SK-N-SH treated with all-trans-retinoic acid at 6 μM for 48 hours (cell line): ENCODE measurements around the gene SEC61A2.

ENCODE experiments used
- ATAC-seq: fragments of 200-7000 bp; cut with Tn5 transposase; 3 replicates; pipeline ENCODE4 v1.9.1; 2020; ENCODE audit warnings: mild to moderate bottlenecking, moderate library complexity
- ARNTL ChIP-seq: fragments of 450-650 bp; formaldehyde crosslinking; IDR thresholded peaks from 2 replicates; pipeline ENCODE4 v1.5.0; 2020; ENCODE audit warnings: low read depth, mild to moderate bottlenecking, moderate library complexity, borderline replicate concordance
- BACH2 ChIP-seq: fragments of 250-450 bp; sonication (Bioruptor Pico); IDR thresholded peaks from 2 replicates; pipeline ENCODE4 v1.9.0; 2021; ENCODE audit warnings: mild to moderate bottlenecking, borderline replicate concordance
- CREB5 ChIP-seq: fragments of 250-450 bp; sonication (Bioruptor Pico); IDR thresholded peaks from 2 replicates; pipeline ENCODE4 v1.5.1; 2020; ENCODE audit warnings: low read depth, mild to moderate bottlenecking, moderate library complexity
- CSDC2 ChIP-seq: fragments of 250-450 bp; sonication (Bioruptor Pico); IDR thresholded peaks from 2 replicates; pipeline ENCODE4 v1.5.0; 2020; ENCODE audit warnings: mild to moderate bottlenecking, moderate library complexity
- CSRNP3 ChIP-seq: fragments of 250-450 bp; sonication (Bioruptor Pico); IDR thresholded peaks from 2 replicates; pipeline ENCODE4 v1.5.1; 2021; ENCODE audit warnings: mild to moderate bottlenecking, moderate library complexity
- ESRRG ChIP-seq: fragments of 250-450 bp; sonication (Bioruptor Pico); IDR thresholded peaks from 2 replicates; pipeline ENCODE4 v1.6.1; 2021; ENCODE audit warnings: mild to moderate bottlenecking
- GLIS3 ChIP-seq: fragments of 250-450 bp; sonication (Bioruptor Pico); IDR thresholded peaks from 2 replicates; pipeline ENCODE4 v1.5.0; 2020; ENCODE audit warnings: mild to moderate bottlenecking, moderate library complexity
- OSR1 ChIP-seq: fragments of 250-450 bp; sonication (Bioruptor Pico); IDR thresholded peaks from 2 replicates; pipeline ENCODE4 v1.8.0; 2022; ENCODE audit warnings: moderate library complexity, mild to moderate bottlenecking, inconsistent platforms
- POU6F1 ChIP-seq: fragments of 250-450 bp; sonication (Bioruptor Pico); IDR thresholded peaks from 2 replicates; pipeline ENCODE4 v1.8.0; 2021; ENCODE audit warnings: low read depth, mild to moderate bottlenecking, moderate library complexity, borderline replicate concordance
- RARB ChIP-seq: fragments of 250-450 bp; sonication (Bioruptor Pico); IDR thresholded peaks from 2 replicates; pipeline ENCODE4 v1.8.0; 2021; ENCODE audit warnings: mild to moderate bottlenecking, moderate library complexity
- SNAI2 ChIP-seq: fragments of 250-450 bp; sonication (Bioruptor Pico); IDR thresholded peaks from 2 replicates; pipeline ENCODE4 v1.5.0; 2020; ENCODE audit warnings: mild to moderate bottlenecking, moderate library complexity
- TCF4 ChIP-seq: fragments of 250-450 bp; sonication (Bioruptor Pico); IDR thresholded peaks from 2 replicates; pipeline ENCODE4 v1.8.0; 2021; ENCODE audit warnings: mild to moderate bottlenecking, moderate library complexity, borderline replicate concordance
- TOX ChIP-seq: fragments of 250-450 bp; sonication (Bioruptor Pico); IDR thresholded peaks from 2 replicates; pipeline ENCODE4 v1.8.0; 2021; ENCODE audit warnings: mild to moderate bottlenecking, moderate library complexity, borderline replicate concordance
- ZC3H10 ChIP-seq: fragments of 250-450 bp; sonication (Bioruptor Pico); IDR thresholded peaks from 2 replicates; pipeline ENCODE4 v1.5.1; 2021; ENCODE audit warnings: mild to moderate bottlenecking, moderate library complexity
- ZFP3 ChIP-seq: fragments of 250-450 bp; sonication (Bioruptor Pico); IDR thresholded peaks from 2 replicates; pipeline ENCODE4 v1.5.0; 2020; ENCODE audit warnings: mild to moderate bottlenecking, moderate library complexity
- ZFP30 ChIP-seq: fragments of 450-650 bp; formaldehyde crosslinking; IDR thresholded peaks from 2 replicates; pipeline ENCODE4 v1.5.0; 2022; ENCODE audit warnings: mild to moderate bottlenecking, moderate library complexity
- ZNF565 ChIP-seq: fragments of 450-650 bp; formaldehyde crosslinking; conservative IDR thresholded peaks from 2 replicates; pipeline ENCODE4 v1.5.0; 2020; ENCODE audit warnings: low read depth, mild to moderate bottlenecking, moderate library complexity
- ZNF70 ChIP-seq: fragments of 450-650 bp; formaldehyde crosslinking; IDR thresholded peaks from 2 replicates; pipeline ENCODE4 v1.5.0; 2020; ENCODE audit warnings: mild to moderate bottlenecking, moderate library complexity
- ZNF8 ChIP-seq: fragments of 450-650 bp; formaldehyde crosslinking; IDR thresholded peaks from 2 replicates; pipeline ENCODE4 v1.5.0; 2020; ENCODE audit warnings: mild to moderate bottlenecking, moderate library complexity
- TF ChIP-seq, protein P1 (sequence below): fragments of 250-450 bp; sonication (Bioruptor Pico); IDR thresholded peaks from 2 replicates; pipeline ENCODE4 v1.8.0; 2020; ENCODE audit warnings: mild to moderate bottlenecking, moderate library complexity, borderline replicate concordance
- TF ChIP-seq, protein P2 (sequence below): fragments of 250-450 bp; sonication (Bioruptor Pico); IDR thresholded peaks from 2 replicates; pipeline ENCODE4 v1.5.0; 2020; ENCODE audit warnings: mild to moderate bottlenecking, moderate library complexity

SEC61A2 gene

GRCh38 chr10:12144538-12144937 is 15.1 kb downstream of the SEC61A2 start:
- ATAC-seq, result no peak

GRCh38 chr10:12150163-12150562 is 20.7 kb downstream of the SEC61A2 start:
- TF ChIP-seq GLIS3 (CRISPR knock-in tag) (no peak), ARNTL (CRISPR knock-in tag) (no peak), ZFP30 (CRISPR knock-in tag) (no peak)
- ATAC-seq, result no peak

More at GRCh38 chr10:12144538-12144937, 15.1 kb downstream of the SEC61A2 start:
- TF ChIP-seq ESRRG (CRISPR knock-in tag), result no peak
- TF ChIP-seq ZNF565 (CRISPR knock-in tag), result no peak
- no peak for TF ChIP-seq CREB5 (CRISPR knock-in tag)
- TF ChIP-seq, protein P1, sequence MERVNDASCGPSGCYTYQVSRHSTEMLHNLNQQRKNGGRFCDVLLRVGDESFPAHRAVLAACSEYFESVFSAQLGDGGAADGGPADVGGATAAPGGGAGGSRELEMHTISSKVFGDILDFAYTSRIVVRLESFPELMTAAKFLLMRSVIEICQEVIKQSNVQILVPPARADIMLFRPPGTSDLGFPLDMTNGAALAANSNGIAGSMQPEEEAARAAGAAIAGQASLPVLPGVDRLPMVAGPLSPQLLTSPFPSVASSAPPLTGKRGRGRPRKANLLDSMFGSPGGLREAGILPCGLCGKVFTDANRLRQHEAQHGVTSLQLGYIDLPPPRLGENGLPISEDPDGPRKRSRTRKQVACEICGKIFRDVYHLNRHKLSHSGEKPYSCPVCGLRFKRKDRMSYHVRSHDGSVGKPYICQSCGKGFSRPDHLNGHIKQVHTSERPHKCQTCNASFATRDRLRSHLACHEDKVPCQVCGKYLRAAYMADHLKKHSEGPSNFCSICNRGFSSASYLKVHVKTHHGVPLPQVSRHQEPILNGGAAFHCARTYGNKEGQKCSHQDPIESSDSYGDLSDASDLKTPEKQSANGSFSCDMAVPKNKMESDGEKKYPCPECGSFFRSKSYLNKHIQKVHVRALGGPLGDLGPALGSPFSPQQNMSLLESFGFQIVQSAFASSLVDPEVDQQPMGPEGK (CRISPR knock-in tag), result no peak
- no peak for TF ChIP-seq CSDC2 (CRISPR knock-in tag)
- TF ChIP-seq OSR1 (CRISPR knock-in tag), result no peak
- no peak for TF ChIP-seq ZNF70 (CRISPR knock-in tag)
- TF ChIP-seq, protein P2, sequence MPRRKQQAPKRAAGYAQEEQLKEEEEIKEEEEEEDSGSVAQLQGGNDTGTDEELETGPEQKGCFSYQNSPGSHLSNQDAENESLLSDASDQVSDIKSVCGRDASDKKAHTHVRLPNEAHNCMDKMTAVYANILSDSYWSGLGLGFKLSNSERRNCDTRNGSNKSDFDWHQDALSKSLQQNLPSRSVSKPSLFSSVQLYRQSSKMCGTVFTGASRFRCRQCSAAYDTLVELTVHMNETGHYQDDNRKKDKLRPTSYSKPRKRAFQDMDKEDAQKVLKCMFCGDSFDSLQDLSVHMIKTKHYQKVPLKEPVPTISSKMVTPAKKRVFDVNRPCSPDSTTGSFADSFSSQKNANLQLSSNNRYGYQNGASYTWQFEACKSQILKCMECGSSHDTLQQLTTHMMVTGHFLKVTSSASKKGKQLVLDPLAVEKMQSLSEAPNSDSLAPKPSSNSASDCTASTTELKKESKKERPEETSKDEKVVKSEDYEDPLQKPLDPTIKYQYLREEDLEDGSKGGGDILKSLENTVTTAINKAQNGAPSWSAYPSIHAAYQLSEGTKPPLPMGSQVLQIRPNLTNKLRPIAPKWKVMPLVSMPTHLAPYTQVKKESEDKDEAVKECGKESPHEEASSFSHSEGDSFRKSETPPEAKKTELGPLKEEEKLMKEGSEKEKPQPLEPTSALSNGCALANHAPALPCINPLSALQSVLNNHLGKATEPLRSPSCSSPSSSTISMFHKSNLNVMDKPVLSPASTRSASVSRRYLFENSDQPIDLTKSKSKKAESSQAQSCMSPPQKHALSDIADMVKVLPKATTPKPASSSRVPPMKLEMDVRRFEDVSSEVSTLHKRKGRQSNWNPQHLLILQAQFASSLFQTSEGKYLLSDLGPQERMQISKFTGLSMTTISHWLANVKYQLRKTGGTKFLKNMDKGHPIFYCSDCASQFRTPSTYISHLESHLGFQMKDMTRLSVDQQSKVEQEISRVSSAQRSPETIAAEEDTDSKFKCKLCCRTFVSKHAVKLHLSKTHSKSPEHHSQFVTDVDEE (CRISPR knock-in tag), result no peak
- TF ChIP-seq RARB (CRISPR knock-in tag), result no peak
- no peak for TF ChIP-seq ZC3H10 (CRISPR knock-in tag)
- TF ChIP-seq BACH2 (CRISPR knock-in tag), result no peak
- no peak for TF ChIP-seq ZNF8 (CRISPR knock-in tag)
- TF ChIP-seq ZFP3 (CRISPR knock-in tag), result no peak
- TF ChIP-seq SNAI2 (CRISPR knock-in tag), result no peak
- TF ChIP-seq POU6F1, result no peak
- no peak for TF ChIP-seq TOX
- no peak for TF ChIP-seq TCF4

GRCh38 chr10:12154516-12154915 is 25.0 kb downstream of the SEC61A2 start:
- peak; percentile 37; the same call in 2 of the 3 replicates for ATAC-seq
- no peak for TF ChIP-seq RARB (CRISPR knock-in tag)
- TF ChIP-seq POU6F1, result no peak
- TF ChIP-seq CREB5 (CRISPR knock-in tag), result no peak
- TF ChIP-seq, protein P1 (CRISPR knock-in tag), result no peak
- TF ChIP-seq ZNF565 (CRISPR knock-in tag), result no peak
- no peak for TF ChIP-seq TOX
- no peak for TF ChIP-seq CSRNP3 (CRISPR knock-in tag)
- TF ChIP-seq SNAI2 (CRISPR knock-in tag), result no peak
- TF ChIP-seq GLIS3 (CRISPR knock-in tag), result no peak
- no peak for TF ChIP-seq OSR1 (CRISPR knock-in tag)
- no peak for TF ChIP-seq ESRRG (CRISPR knock-in tag)
